ENCODE measurements around the gene ATRNL1.

GRCh38 chr10:115295213-115295805 is 202.1 kb downstream of the ATRNL1 start:
- no peak for TF ChIP-seq CTCF (IDR thresholded peaks at IDR 0.05)
- TF ChIP-seq POLR2A (IDR thresholded peaks at IDR 0.05): no peak

Data from Peyer's patch (tissue), 4 donors.